Right ventricle myocardium inferior (tissue), 1 donor: Measurements from ENCODE around the gene NDUFA11. TPM values are rescaled to one million over a fixed set of nuclear protein-coding genes. Genes with fewer than 3 reads are reported as not detected.
"Not testable (repeated sequence)": the region's sequence is repeated elsewhere in the genome, so short reads cannot be mapped to it uniquely, and the experiment has no call there.

Experiments
- ATAC-seq: fragments of 200-7000 bp; cut with Tn5 transposase; one replicate; pipeline ENCODE4 v1.9.1; 2020; ENCODE audit warnings: mild to moderate bottlenecking, moderate library complexity
- DNase-seq: peaks from one replicate; pipeline ENCODE4 v3.0.0; 2021; ENCODE audit errors: missing footprints
- intact Hi-C: fragments of 100-400 bp; cut with DNase I; formaldehyde crosslinking; loops from one replicate; pipeline ENCODE4 v1.11.0; 2022
- total RNA-seq: library from RNA; stranded (reverse); fragmentation: NEBNext Ultra II Directional; extraction: Animal tissue kit (Norgen Biotek cat#: 25700); gene quantifications from one replicate; pipeline ENCODE4 v1.2.1, GENCODE V29; 2021
- donor health status: DM: no; HTN: yes; CAD: no; lungs with severe emphysema.

NDUFA11 gene
- total RNA-seq, 1 donor from 2014 or later: 571 TPM

- intact Hi-C loops: no loop called here
- no peak for ATAC-seq
- DNase-seq: no peak
Observed at GRCh38 chr19:5877882-5878281, 25.7 kb downstream of the NDUFA11 start.

GRCh38 chr19:5877427-5877826 is 26.2 kb downstream of the NDUFA11 start:
- intact Hi-C loops: no loop called here
- ATAC-seq (no peak), DNase-seq (no peak)

- ATAC-seq, DNase-seq, intact Hi-C loops: not testable (repeated sequence)
Observed at GRCh38 chr19:5874496-5874895, 29.1 kb downstream of the NDUFA11 start.

GRCh38 chr19:5873617-5874199 is 29.9 kb downstream of the NDUFA11 start:
- intact Hi-C loops: no loop called here
- ATAC-seq (no peak), DNase-seq (no peak)

GRCh38 chr19:5870986-5871394 is 32.6 kb downstream of the NDUFA11 start:
- intact Hi-C loops: no loop called here
- ATAC-seq: peak; percentile 61
- DNase-seq: no peak

GRCh38 chr19:5867201-5868136 is 36.1 kb downstream of the NDUFA11 start:
- intact Hi-C loops: no loop called here
- DNase-seq (no peak), ATAC-seq (no peak)

- DNase-seq: no peak
- no peak for ATAC-seq
- intact Hi-C loops: no loop called here
Observed at GRCh38 chr19:5865772-5866171, 37.8 kb downstream of the NDUFA11 start.

GRCh38 chr19:5864725-5865486 is 38.7 kb downstream of the NDUFA11 start:
- intact Hi-C loops: no loop called here
- DNase-seq: no peak
- ATAC-seq: no peak

- ATAC-seq: no peak
- intact Hi-C loops: no loop called here
- DNase-seq: no peak
Observed at GRCh38 chr19:5864013-5864720, 39.4 kb downstream of the NDUFA11 start.

- no peak for DNase-seq
- ATAC-seq: no peak
- intact Hi-C loops: no loop called here
Observed at GRCh38 chr19:5863030-5863665, 40.4 kb downstream of the NDUFA11 start.

GRCh38 chr19:5857203-5858081 is 46.1 kb downstream of the NDUFA11 start:
- ATAC-seq: no peak
- intact Hi-C loops: no loop called here
- no peak for DNase-seq

- DNase-seq, intact Hi-C loops, ATAC-seq: not testable (repeated sequence)
Observed at GRCh38 chr19:5855151-5855550, 48.4 kb downstream of the NDUFA11 start.

GRCh38 chr19:5854121-5854520 is 49.5 kb downstream of the NDUFA11 start:
- DNase-seq, ATAC-seq, intact Hi-C loops: not testable (repeated sequence)

- no peak for ATAC-seq
- intact Hi-C loops: no loop called here
Observed at GRCh38 chr19:5851302-5851701, 52.3 kb downstream of the NDUFA11 start, which contains the start of gene FUT3. FUT3 (minus strand) TSS chr19:5851449.

GRCh38 chr19:5850743-5851293 is 52.8 kb downstream of the NDUFA11 start:
- DNase-seq (no peak), ATAC-seq (no peak)
- intact Hi-C loops: no loop called here

More at GRCh38 chr19:5851302-5851701, 52.3 kb downstream of the NDUFA11 start, which contains the start of gene FUT3:
- no peak for DNase-seq

- no peak for ATAC-seq
- no peak for DNase-seq
- intact Hi-C loops: no loop called here
Observed at GRCh38 chr19:5850189-5850588, 53.4 kb downstream of the NDUFA11 start.

- ATAC-seq, DNase-seq, intact Hi-C loops: not testable (repeated sequence)
Observed at GRCh38 chr19:5848621-5849020, 55.0 kb downstream of the NDUFA11 start.
